HG02571 (cell line): Measurements from ENCODE around the gene SYT7.

Experiments
- ATAC-seq: cut with Tn5 transposase; IDR thresholded peaks from one replicate; pipeline ENCODE4 v1.9.1; 2021; ENCODE audit warnings: mild to moderate bottlenecking, moderate library complexity; ENCODE audit not compliant: unreplicated experiment

Gene SYT7

DNA sequence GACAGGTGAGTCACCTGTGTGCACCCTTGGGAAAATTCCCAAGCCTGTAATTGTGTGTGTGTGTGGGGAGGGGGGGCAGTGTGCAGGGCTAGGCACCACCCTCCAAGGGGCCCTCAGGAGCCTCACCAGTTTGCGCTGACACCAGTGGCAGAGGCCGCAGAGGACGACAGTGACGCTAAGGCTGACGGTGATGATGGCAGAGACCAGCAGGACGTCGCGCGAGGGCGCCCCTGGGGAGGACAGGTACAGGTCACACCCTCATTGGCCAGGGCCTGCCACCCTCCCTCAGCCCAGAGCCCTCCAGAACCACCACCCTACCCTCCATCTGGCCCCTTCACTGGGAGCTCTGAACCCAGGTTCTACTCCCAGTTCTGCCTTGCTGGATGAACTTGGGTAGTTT is 24.9 kb downstream of the SYT7 start:
- no peak for ATAC-seq

DNA sequence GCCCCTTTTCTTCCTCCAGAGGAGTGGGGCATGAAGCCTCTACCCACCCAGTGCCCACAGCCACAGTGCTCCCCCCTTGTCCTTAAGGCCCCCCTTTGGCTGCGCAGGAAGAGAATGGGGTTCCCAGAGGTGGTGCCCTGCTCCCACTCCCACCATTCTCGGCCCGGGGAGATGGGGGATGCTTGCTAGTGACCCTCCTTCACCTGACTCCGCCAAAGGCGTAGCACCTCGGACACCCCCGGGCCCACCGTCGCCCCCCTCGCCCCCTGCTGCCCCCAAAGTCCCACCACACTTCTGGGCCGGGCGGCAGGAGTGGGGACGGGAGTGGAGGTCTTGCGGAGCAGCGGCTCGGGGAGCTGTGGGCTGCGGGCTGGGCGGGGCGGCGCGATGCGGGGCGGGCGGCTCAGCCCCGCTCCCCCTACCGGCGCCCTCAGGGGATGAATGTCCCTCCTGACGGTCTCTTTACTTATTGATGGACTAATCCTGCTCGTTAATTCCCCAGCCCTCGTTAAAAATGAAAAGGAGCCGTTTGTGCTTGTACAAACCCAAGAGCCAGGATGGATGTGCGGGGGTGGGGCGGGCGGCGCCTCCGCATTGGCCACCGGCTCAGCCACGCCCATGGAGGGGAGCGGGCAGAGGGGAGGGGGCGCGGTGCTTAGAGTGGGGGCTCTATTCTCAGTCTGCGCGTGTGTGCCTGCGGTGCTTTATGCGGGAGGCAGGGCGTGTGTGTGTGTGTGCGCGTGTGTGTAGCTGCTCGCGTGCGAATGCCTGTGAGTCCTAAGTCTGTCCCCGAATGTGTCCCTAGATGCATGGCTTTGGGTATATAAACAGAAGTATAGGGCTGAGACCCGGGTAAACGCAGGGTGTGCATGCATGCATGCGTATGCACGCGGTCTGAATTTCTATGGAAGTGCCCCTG is 25.6 kb downstream of the SYT7 start:
- ATAC-seq, result no peak

DNA sequence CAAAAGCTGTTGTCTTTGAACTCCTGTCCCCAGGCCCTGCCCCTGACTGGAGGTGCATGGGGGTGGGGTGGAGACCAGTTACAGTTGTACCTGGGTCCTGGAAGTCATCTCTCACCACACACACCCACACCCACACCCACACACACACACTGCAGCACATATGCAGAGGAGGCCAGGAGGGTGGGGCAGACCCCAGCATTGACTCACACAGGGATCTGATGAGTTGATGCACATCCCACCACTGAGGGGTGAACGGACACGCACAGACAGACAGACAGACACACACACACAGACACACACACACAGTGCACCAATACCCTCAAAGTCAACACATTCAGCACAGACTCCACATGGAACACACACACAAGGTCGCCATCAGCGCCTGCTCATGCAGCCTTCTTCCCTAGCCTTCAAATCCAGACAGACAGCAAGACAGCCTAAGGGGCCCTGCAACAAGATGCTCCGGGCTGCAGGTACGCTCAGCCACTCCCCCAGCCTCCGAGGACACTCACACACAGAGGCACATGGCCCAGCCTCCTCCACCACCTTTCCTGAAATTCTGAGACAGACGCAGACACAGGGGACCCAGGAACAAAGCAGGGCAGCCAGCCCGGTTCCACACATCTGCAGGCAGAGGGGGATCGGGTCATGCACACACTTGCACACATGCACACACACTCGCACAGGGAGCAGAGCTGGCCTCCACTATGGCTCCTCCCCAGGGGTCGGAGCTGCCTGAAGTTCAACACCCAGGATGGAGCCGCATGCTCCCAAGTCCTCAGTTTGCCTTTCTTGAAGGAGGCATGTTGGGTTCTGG is 26.5 kb downstream of the SYT7 start:
- no peak for ATAC-seq

DNA sequence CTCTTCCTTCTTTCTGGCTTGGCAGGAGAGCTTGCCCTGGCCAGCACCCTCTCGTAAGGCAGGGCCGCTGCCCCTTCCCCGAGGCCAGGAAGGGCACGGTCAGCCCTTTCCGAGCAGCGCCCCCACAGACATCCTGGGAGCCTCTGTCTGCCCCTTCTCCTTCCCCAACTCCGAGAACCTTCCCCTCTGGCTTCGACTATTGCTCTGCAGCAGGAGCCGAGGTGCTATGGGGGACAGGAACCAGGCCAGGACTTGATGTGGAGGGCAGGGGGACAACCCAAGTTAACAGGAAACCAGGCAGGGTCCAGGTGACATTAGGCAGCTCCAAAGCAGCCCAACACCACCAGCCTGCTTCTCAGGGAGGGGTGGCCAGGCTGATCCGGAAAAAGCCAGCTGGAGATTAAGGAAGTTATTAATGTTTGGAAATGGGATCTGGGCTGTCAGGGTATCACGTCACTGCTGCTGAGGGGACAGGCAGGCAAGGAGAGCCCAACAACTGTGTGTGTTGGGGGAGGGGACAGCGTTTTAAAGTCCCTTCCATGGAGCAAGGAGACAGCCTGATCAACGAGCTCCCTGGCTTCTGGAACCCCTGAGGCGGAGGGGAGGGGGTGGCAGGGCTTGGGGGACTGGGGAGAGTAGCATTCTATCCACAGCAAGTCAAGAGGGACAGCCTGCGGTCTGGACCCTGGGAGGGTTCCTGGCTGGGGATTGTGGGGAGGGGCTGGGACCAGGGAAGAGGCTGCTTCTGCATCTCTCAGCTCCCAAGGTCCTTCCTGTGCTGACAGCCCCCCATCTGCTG is 27.3 kb downstream of the SYT7 start:
- no peak for ATAC-seq

DNA sequence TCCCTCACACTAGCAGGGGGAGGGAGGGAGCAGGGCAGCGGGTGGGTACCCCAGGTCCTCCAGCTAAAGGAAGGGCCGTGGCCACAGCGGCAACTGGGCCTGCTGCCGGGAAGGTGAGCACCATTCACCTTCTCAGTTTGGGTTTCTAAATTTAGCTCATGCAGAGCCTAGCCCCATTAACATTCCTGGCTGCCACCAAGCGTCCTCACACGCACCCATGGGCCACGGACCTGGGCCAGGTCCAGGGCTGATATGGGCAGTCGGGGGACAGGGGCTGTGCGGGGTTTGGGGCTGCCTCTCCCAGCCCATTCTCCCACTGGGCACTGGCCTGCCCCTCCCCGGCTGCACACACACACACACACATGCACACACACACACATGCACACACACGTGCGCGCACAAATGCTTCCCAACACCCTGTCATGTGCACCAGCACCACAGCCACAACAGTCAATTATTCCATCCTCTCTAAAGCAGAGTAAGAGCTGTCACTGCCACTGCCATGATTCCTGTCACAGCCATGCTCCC is 28.7 kb downstream of the SYT7 start:
- ATAC-seq, result no peak

DNA sequence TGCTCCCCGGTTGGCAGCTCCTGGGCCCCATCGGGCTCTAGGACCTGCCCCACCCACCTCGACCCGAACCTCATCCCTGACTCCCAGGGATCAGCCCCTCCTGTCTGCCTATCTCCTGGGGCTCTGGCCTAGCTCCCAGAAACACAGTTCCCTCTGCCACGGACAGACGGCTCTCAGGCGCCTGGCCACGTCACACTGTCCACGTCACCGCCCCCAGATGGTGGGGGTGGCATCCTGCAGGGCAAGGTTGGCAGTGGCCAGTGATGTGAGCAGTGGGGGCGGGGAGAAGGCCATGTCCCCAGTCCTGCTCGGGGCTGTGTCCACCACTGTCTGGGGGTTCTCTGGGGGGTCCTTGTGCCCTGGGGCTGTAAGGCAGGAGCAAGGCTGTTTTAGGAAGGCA is 29.2 kb downstream of the SYT7 start:
- ATAC-seq, result no peak

DNA sequence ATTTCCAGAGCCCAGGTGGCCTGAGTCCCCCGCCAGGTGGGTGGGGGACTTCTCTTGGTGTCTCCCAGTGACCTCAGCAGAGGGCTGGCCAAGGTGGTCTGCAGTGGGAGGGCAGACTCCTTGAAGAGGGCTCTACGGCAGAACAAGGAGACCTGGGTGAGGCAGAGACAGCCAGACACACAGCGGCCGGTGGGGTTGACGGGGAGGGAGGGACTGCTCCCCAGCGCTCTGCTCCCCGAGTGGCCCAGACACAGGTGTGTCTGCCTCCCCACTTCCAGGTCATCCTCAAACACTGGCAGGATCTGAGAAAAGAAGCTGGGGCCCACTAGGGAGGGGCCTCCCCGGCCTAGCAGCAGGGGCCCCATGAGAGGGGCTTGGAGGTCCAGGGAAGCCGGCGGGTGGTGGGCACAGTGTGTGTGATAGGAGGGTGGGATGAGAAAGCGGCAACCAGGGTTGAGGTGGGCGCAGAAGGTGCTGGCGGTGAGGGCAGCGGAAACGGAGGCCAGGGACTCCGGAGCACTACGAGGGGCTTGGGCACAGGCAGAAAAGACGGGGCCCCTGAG is 30.1 kb downstream of the SYT7 start:
- no peak for ATAC-seq

DNA sequence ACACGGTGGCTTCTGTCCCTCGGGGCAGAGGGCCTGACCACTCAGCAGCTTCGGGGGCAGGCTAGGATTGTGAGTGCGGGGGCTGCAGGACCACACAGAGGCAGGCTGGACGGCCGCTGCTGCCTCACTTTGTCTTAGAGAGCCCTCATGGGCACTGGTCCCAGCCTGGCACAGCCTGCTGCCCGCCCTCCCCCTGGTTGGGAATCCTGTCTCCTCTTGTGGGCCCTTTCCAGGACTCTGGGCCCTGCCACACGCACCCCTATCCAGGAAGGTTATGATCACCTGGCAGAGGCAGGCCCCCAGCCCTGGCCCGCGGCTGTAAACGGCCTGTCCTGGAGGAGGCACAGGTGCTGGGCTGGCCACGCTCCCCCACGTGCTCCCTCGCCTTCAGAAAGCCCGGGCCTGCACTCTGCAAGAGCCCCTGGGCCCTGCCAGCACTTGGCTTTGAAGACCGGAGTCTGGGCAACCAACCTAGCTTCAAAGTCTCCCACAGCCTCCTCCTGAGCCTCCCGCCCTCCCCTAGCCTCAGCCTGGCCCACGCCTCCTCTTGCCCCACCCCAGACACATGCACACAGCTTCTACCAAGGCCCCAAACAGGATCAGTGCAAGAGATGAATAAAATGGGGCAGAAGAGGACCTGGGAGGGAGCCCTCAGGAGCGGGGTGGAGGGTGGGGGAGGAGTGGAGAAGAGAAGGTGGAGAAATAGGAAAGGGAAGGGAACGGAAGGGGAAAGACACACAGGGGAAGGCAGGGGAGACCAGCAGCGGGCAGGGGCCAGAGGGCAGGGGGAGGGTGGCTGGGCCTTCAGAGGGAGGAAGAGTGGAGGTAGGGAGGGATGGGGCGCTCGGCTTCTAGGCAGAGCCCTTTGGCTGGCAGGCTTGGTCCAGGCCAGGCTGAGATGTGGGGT is 31.0 kb downstream of the SYT7 start:
- ATAC-seq, result no peak

DNA sequence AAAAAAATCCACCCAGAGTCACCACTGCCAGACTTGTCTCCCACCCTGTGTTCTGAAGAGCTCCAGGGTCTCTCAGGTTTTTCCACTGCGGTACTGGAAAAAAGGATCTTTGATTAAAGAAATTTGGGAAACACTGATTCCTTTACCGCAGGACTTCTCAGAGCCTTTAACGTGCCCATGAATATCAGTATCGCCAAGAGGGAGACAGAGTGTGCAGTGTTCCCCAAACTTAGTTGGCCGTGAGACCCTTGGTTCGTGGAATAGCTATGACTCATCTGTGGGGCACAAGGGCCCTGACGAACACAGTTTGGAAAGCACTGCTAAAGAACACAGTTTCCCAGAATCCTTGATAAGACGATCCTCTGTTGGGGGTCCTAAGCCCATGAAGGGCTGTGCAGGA is 31.7 kb downstream of the SYT7 start:
- no peak for ATAC-seq

DNA sequence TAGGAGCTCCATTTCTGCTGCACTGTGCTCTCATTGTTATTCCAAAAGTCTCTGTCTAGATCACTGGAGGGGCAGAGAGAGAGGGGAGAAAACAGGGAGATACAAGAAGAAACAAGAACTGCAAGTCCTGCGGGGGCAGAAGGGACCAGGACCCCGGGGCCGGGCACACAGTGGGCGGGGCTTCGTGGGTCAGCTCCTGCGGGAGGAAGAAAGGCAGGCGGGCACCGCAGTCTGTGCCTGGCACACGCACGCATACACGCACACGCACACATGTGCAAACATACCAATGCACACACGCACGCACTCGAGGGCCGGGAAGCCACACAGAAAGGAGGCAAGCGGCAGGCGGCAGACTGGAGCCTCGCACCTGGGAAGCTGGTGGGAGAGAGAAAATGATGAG is 33.6 kb downstream of the SYT7 start:
- no peak for ATAC-seq

DNA sequence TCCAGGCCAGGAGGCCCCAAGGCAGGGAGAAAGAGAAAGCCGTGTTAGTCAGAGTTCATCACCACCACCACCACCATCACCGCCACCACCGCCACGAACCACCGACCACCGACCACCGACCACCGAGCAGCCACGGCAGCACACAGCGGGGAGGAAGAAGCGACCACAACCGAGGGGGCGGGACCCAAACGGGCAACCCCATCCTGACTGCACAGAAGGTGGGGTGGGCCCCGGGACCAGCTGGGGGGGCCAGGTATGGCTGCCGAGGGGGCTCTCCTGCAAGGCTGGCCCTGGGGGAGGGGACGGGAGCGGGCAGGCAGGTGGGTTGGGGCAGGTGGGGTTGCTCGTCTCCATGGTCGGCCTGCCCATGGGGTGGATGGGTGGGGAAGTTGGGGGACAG is 34.2 kb downstream of the SYT7 start:
- no peak for ATAC-seq

DNA sequence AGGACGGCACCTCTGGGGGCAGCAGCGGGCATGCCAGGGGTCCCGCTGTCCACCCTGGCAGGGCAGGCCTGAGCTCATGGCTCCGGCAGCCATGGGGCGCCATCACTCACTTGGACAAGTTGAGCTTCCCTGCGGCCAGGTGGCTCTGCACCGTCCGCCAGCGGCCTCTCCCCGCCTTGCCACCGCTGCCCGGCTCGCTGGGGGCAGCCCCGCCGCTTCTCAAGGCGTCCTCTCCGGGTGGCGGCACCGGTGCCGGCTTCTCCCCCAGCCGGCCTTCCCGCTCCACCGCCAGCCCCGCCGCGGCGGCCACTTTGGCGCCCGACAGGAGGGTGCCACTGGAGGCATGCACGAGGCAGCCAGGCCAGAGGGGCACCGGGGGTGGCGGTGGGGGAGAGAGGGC is 35.0 kb downstream of the SYT7 start:
- ATAC-seq, result no peak

DNA sequence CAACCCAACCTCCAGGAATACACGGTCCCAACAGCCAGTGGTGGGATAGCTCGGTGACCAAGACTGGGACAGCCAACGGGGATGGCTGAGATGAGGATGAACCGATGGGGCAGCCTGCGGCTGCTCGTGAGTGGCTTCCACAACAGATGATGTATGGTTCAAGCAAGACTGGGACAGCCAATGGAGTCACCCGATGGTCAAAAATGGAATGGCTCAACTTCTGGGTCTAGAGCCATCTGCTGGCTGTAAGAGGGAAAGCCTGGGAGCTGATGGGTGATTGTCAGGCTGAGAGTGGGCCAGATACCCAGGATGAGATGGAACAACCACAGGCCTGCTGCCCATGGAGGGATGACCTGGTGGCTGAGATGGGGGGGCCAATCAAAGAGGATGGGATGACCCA is 35.5 kb downstream of the SYT7 start:
- no peak for ATAC-seq

DNA sequence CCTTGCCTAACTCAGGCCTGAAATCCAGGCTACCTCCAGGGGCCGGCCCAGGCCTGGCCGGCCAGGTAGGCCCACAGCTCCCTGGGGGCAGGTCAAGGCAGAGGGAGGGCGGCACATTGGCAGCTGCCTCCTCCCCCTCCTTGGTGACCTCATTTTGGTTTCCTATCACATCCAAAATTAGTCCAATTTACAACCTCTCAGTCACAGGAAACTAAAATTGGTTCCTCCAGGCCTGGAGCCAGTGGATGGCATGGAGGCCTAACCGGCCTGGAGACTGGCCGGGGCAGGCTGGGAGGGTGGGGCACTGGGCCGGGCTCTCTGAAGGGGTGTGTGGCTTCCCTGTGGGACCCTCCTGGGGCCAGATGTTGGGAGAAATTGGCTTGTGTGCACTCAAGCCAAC is 36.4 kb downstream of the SYT7 start:
- no peak for ATAC-seq

DNA sequence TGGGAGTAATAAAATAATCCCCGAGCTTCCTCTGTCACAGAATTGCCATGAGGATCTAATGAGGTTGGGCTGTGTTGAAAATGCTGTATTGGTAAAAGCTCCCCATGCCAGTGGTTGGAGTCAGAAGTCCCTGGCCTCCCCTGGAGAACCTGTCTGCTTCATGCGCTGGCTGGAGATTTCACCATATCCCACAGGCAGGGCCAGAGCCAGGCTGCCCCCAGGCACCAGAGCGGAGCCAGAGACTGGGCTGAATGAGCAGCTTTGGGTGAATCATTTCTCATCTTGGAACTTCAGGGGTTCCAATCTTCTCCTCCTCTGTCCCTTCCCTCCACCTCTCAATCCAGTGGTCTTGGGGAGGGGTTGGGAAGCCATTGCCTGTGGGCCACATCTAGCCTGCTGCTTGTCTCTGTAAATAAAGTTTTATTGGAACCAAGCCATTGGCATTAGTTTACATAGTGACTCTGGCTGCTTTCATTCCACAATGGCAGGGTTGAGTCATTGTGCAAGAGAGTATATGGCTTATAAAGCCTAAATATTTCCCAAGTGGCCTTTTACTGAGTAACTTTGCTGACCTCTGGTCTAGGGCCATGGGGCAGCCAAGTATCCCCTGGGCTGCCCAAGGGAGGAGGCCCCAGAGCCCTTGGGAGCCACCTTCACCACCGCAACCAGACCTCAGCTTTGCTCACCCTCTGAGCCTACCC is 37.1 kb downstream of the SYT7 start:
- ATAC-seq, result no peak

DNA sequence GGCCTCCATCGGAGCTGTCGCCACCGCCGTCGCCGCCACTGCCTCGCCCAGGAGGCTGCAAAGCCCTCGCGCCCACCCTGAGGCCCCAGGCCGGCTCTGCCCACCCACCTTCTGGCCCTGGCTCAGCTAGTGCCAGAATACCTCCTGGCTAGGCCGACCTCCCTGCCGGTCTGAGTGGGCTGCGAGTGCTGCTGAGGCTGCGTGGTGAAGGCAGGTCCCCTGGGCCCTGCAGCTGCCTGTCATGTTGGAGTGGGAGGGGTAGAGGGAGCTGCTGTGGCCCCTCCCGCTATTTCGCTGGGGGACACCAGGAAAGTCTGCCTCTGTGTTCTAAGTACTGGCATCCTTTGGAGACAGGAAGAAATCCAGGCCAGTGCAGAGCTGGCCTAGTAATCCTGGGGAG is 38.2 kb downstream of the SYT7 start:
- ATAC-seq, result no peak

DNA sequence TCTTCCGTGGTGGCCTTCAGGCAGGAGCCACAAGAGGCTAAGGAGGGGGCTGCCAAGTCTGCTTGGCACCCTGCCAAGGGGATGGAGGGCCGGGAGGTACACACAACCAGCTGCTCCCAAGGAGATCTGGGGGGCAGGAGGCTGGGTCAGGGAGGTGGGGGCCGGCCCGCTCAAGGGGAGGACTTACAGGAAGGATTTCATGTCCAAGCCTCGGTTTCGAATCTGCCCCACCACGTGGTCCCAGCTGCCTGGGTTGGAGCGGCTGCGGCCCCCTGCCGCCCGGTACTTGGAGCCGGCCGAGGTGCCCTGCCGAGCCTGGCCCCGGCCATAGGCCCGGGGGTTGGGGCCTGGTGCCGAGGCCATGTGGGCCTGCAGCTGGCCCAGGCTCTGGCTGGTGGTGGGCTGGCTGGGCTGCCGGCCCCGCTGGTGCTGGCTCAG is 38.8 kb downstream of the SYT7 start:
- no peak for ATAC-seq

DNA sequence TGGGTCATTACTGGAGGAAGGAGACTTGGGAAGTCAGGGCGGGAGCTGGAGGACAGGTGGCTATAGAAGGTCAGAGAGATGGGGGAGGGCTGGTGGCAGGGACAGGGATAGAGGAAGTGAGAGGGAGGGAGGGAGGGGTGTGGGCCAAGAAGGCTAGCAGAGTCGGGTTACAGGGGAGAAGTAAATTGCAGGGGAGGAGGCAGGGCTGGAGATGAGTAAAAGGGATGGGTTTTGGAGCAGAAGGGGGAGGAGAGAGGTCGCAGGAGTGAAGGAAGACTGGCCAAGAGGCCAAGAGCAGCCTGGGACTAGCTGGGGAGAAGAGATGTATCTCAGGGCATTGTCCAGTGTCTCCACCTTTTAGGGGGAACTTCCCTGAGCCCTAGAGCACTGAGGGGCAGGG is 39.3 kb downstream of the SYT7 start:
- ATAC-seq, result no peak

DNA sequence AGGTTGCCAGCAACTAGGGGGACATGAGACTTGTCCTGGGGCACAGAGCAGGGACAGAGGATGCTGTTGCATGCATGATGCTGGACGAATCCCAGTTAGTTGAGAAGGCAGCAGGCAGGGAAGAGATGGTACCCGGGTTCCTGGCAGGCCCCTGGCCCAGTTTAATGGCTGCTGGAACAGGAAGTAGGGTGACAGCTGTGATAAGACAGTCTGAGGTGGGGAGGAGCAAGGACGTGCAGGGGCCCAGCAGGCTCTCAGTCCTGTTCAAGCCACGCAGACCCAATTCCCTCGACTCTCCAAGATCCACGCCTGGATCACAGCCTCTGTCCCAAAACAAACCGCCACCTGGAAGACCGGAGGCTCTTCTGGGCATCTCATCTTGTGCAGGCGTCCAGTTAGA is 40.3 kb downstream of the SYT7 start:
- no peak for ATAC-seq
